GM19328 (cell line): ENCODE measurements around the gene PAQR5.
"Not testable (repeated sequence)": the region's sequence is repeated elsewhere in the genome, so short reads cannot be mapped to it uniquely, and the experiment has no call there.

Experiments
- ATAC-seq: cut with Tn5 transposase; IDR thresholded peaks from one replicate; pipeline ENCODE4 v1.9.1; 2021; ENCODE audit warnings: mild to moderate bottlenecking, moderate library complexity; ENCODE audit not compliant: unreplicated experiment

The PAQR5 gene

GRCh38 chr15:69415381-69415780 lies 116.7 kb downstream of the PAQR5 start:
- ATAC-seq: no peak

GRCh38 chr15:69417581-69417980 lies 118.9 kb downstream of the PAQR5 start:
- no peak for ATAC-seq

GRCh38 chr15:69421498-69421897 lies 122.8 kb downstream of the PAQR5 start:
- ATAC-seq: no peak

- ATAC-seq: no peak
Observed at GRCh38 chr15:69422336-69422895, 123.7 kb downstream of the PAQR5 start.

- ATAC-seq: no peak
Observed at GRCh38 chr15:69424001-69424400, 125.3 kb downstream of the PAQR5 start.

- ATAC-seq: no peak
Observed at GRCh38 chr15:69424748-69425413, 126.2 kb downstream of the PAQR5 start.

- no peak for ATAC-seq
Observed at GRCh38 chr15:69433831-69434230, 135.1 kb downstream of the PAQR5 start.

GRCh38 chr15:69434238-69434637 lies 135.5 kb downstream of the PAQR5 start:
- ATAC-seq: no peak

GRCh38 chr15:69434679-69435078 lies 136.0 kb downstream of the PAQR5 start:
- no peak for ATAC-seq

- ATAC-seq: no peak
Observed at GRCh38 chr15:69435985-69436384, 137.3 kb downstream of the PAQR5 start.

- no peak for ATAC-seq
Observed at GRCh38 chr15:69436951-69437350, 138.2 kb downstream of the PAQR5 start.

GRCh38 chr15:69439623-69440022 lies 140.9 kb downstream of the PAQR5 start:
- no peak for ATAC-seq

- no peak for ATAC-seq
Observed at GRCh38 chr15:69443032-69443611, 144.4 kb downstream of the PAQR5 start.

GRCh38 chr15:69444686-69445085 lies 146.0 kb downstream of the PAQR5 start:
- no peak for ATAC-seq

- no peak for ATAC-seq
Observed at GRCh38 chr15:69446953-69447352, 148.2 kb downstream of the PAQR5 start.

- not testable (repeated sequence) for ATAC-seq
Observed at GRCh38 chr15:69450221-69450620, 151.5 kb downstream of the PAQR5 start.

GRCh38 chr15:69450968-69451695 lies 152.4 kb downstream of the PAQR5 start:
- no peak for ATAC-seq

- peak; percentile 29 for ATAC-seq
Observed at GRCh38 chr15:69451951-69452691, 153.4 kb downstream of the PAQR5 start.

GRCh38 chr15:69452692-69453521 lies 154.2 kb downstream of the PAQR5 start, which contains the start of gene RPLP1:
RPLP1 (plus strand) TSS chr15:69452818; CDS start chr15:69452949, 131 bp downstream.
- ATAC-seq: peak; percentile 68

- ATAC-seq: no peak
Observed at GRCh38 chr15:69454953-69455352, 156.2 kb downstream of the PAQR5 start.
